Naive B cell (primary cell): ENCODE results near the gene TMEM119. TPM values are rescaled to one million over a fixed set of nuclear protein-coding genes. Genes with fewer than 3 reads are reported as not detected.
A peak's percentile ranks its signal among the peaks of the same experiment; 100 is the strongest.
"Not testable (repeated sequence)": the region's sequence is repeated elsewhere in the genome, so short reads cannot be mapped to it uniquely, and the experiment has no call there.

Experiments used
- ATAC-seq, 2 donors: fragments of 150-1000 bp; cut with Tn5 transposase; 2 replicates each; pipeline ENCODE4 v1.10.0; 2021; ENCODE audit warnings: low read depth in 2 of 2, mild to moderate bottlenecking in 2 of 2, moderate library complexity in 2 of 2
- DNase-seq: peaks from one replicate; pipeline ENCODE4 v3.0.0; 2022
- H3K27ac Mint-ChIP-seq, 6 donors: one replicate each; pipeline ENCODE4 v1.8.0; 2020 to 2022; ENCODE audit warnings: mild to moderate bottlenecking in 6 of 6, mixed read lengths in 6 of 6, moderate library complexity in 5 of 6, inconsistent platforms in 2 of 6
- H3K27me3 Mint-ChIP-seq, 3 donors: one replicate each; pipeline ENCODE4 v1.8.0; 2021 to 2022; ENCODE audit warnings: mixed read lengths in 3 of 3, mild to moderate bottlenecking in 1 of 3
- H3K36me3 Mint-ChIP-seq, 2 donors: one replicate each; pipeline ENCODE4 v1.8.0; 2020 to 2022; ENCODE audit warnings: mixed read lengths in 2 of 2, inconsistent platforms in 1 of 2, mild to moderate bottlenecking in 1 of 2
- H3K4me1 Mint-ChIP-seq, 3 donors: one replicate each; pipeline ENCODE4 v1.8.0; 2020 to 2022; ENCODE audit warnings: mixed read lengths in 3 of 3, inconsistent platforms in 1 of 3, mild to moderate bottlenecking in 1 of 3, moderate library complexity in 1 of 3
- H3K4me3 Mint-ChIP-seq, 8 donors: one replicate each; pipeline ENCODE4 v1.8.0; 2020 to 2022; ENCODE audit warnings: mild to moderate bottlenecking in 8 of 8, mixed read lengths in 8 of 8, moderate library complexity in 8 of 8, inconsistent platforms in 2 of 8
- H3K9me3 Mint-ChIP-seq, 7 donors: one replicate each; pipeline ENCODE4 v1.8.0; 2020 to 2022; ENCODE audit warnings: mixed read lengths in 7 of 7, mild to moderate bottlenecking in 5 of 7, inconsistent platforms in 2 of 7, moderate library complexity in 1 of 7
- polyA plus RNA-seq, 6 donors: library from polyadenylated mRNA; unstranded; fragments of 300-500 nt; fragmentation: Illumina TruSeq; gene quantifications; one replicate each; pipeline ENCODE4 v1.2.3, GENCODE V29; 2021; ENCODE audit warnings: low read depth in 6 of 6

TMEM119 gene
- polyA plus RNA-seq, 6 donors from 2014 or later = not detected

GRCh38 chr12:108577458-108577857 lies 20.4 kb downstream of the TMEM119 start:
- no peaks in the 10 kb centered on the region for H3K36me3 Mint-ChIP-seq
- H3K9me3 Mint-ChIP-seq = peaks cover 0 to 10% (median 0%) of the 10 kb centered on the region in 7 donors
- DNase-seq (no peak), ATAC-seq (no peak)
- peak overlapping the region in 1 of 6 donors; percentile 37 for H3K27ac Mint-ChIP-seq
- H3K27me3 Mint-ChIP-seq = peaks cover 0 to 6% (median 0%) of the 10 kb centered on the region in 3 donors
- no peak overlapping the region for H3K4me3 Mint-ChIP-seq
- peaks cover 29 to 37% (median 33%) of the 10 kb centered on the region in 3 donors for H3K4me1 Mint-ChIP-seq

DNA sequence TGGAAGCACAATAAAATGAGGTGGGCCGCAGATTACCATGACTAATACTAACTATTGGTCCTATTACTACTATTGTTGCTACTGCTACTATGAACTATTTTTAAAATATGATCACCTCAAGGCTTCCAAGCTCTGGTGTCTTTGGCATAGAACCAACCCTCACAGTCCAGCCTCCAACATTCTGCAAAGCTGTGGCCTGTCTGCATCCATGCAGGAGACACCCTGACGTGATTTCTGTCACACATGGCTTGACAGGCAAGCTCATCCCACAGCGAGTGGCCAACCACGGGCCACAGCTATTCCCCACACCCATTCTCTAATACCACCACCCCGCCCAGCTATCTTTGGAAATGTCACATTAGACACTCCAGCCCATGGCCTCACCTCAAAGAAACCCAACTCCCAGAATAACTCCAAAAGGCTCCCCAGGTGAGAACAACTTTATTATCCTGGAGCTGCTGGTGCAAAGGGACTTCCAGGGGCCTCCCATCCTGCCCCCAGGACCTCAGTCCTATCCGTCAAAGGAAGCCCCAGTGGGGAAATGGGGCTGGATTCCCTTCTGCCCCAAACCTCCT lies 21.1 kb downstream of the TMEM119 start:
- peak overlapping the region in 2 of 6 donors; percentile 42 to 85 for H3K27ac Mint-ChIP-seq

DNA sequence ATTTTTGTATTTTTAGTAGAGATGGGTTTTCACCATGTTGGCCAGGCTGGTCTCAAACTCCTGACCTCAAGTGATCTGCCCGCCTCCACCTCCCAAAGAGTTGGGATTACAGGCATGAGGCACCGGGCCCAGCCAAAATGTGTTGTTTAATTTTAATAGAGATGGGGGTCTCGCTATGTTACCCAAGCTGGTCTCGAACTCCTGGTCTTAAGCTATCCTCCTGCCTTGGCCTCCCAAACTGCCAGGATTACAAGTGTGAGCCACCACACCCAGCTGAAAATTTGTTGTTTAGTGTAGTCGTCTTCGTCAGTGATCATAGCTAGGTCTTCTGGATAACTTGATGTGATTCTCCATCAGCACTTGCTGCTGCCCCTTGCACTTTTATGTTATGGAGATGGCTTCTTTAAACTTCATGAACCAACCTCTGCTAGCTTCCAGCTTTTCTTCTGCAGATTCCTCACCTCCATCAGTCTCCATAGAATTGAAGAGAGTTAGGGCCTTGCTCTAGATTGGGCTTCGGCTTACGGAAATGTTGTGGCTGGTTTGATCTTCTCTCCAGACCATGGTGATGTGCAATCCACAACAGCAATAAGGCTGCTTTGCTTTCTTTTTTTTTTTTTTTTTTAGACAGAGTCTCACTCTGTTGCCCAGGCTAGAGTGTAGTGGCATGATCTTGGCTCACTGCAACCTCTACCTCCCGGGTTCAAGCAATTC lies 22.5 kb downstream of the TMEM119 start:
- DNase-seq (no peak), ATAC-seq (no peak)
- H3K4me1 Mint-ChIP-seq = peaks cover 36 to 55% (median 42%) of the 10 kb centered on the region in 3 donors
- H3K27me3 Mint-ChIP-seq = peaks cover 0 to 6% (median 0%) of the 10 kb centered on the region in 3 donors
- peaks cover 0 to 4% of the 10 kb centered on the region in 2 donors for H3K36me3 Mint-ChIP-seq
- peak overlapping the region in 3 of 6 donors; percentile 47 to 64 (median 52) for H3K27ac Mint-ChIP-seq
- H3K4me3 Mint-ChIP-seq = no peak overlapping the region
- peaks cover 0 to 10% (median 0%) of the 10 kb centered on the region in 7 donors for H3K9me3 Mint-ChIP-seq

More for the DNA sequence above, 21.1 kb downstream of the TMEM119 start:
- Mint-ChIP-seq H3K9me3 (peaks cover 0 to 10% (median 0%) of the 10 kb centered on the region in 7 donors), H3K4me3 (no peak overlapping the region), H3K36me3 (no peaks in the 10 kb centered on the region), H3K4me1 (peaks cover 36 to 44% (median 37%) of the 10 kb centered on the region in 3 donors), H3K27me3 (peaks cover 0 to 6% (median 0%) of the 10 kb centered on the region in 3 donors)
- no peak for DNase-seq
- ATAC-seq = no peak

DNA sequence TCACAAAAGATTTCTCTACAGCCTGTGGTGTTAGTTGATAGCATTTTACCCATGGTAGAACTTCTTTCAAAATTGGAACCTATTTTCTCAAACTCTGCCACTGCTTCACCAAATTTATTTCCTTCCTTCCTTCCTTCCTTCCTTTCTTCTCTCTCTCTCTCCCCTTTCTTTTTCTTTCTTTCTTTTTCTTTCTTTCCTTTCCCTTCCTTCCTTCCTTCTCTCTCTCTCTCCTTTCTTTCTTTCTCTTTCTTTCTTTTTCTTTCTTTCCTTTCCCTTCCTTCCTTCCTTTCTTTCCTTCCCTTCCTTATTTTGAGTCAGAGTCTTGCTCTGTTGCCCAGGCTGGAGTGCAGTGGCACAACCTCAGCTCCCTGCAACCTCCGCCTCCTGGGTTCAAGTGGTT lies 23.6 kb downstream of the TMEM119 start:
- not testable (repeated sequence) for H3K9me3 Mint-ChIP-seq, H3K36me3 Mint-ChIP-seq, DNase-seq, ATAC-seq, H3K4me3 Mint-ChIP-seq, H3K27me3 Mint-ChIP-seq
- Mint-ChIP-seq H3K27ac (peak overlapping the region in 1 of 6 donors; percentile 83), H3K4me1 (peaks cover 31 to 51% (median 32%) of the 10 kb centered on the region in 3 donors)

DNA sequence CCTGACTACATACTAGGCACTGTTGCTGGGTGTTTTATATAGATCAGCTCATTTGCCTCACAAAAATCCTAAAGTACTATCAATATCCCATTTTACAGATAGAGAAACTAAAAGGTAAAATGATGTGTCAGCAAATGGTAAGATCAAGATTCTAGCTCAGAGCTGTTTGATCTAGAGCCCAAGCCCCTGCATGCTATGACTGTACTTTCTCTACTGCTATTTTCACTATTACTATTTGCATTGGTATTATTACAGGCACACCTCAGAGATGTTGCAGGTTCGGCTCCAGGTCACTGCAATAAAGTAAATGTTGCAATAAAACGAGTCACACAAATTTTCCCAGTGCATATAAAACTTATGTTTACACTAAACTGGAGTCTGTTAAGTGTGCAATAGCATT lies 24.6 kb downstream of the TMEM119 start:
- peak overlapping the region in 1 of 8 donors; percentile 38 for H3K4me3 Mint-ChIP-seq
- peaks cover 7 to 16% of the 10 kb centered on the region in 2 donors for H3K36me3 Mint-ChIP-seq
- H3K9me3 Mint-ChIP-seq = peaks cover 0 to under 1% (median 0%) of the 10 kb centered on the region in 7 donors
- DNase-seq (no peak), ATAC-seq (no peak)
- peak overlapping the region in 1 of 6 donors; percentile 96 for H3K27ac Mint-ChIP-seq
- H3K4me1 Mint-ChIP-seq = peaks cover 29 to 52% (median 31%) of the 10 kb centered on the region in 3 donors
- peaks cover 0 to 6% (median 0%) of the 10 kb centered on the region in 3 donors for H3K27me3 Mint-ChIP-seq

- Mint-ChIP-seq H3K36me3 (peaks cover 9 to 17% of the 10 kb centered on the region in 2 donors), H3K4me3 (peak overlapping the region in 1 of 8 donors; percentile 19), H3K27me3 (peaks cover 0 to under 1% (median 0%) of the 10 kb centered on the region in 3 donors), H3K27ac (peak overlapping the region in 5 of 6 donors; percentile 10 to 96 (median 86)), H3K9me3 (no peaks in the 10 kb centered on the region), H3K4me1 (peaks cover 34 to 62% (median 39%) of the 10 kb centered on the region in 3 donors)
- DNase-seq (no peak), ATAC-seq (peak; percentile 33 to 35)
Observed at GRCh38 chr12:108572166-108572790, 25.6 kb downstream of the TMEM119 start.

DNA sequence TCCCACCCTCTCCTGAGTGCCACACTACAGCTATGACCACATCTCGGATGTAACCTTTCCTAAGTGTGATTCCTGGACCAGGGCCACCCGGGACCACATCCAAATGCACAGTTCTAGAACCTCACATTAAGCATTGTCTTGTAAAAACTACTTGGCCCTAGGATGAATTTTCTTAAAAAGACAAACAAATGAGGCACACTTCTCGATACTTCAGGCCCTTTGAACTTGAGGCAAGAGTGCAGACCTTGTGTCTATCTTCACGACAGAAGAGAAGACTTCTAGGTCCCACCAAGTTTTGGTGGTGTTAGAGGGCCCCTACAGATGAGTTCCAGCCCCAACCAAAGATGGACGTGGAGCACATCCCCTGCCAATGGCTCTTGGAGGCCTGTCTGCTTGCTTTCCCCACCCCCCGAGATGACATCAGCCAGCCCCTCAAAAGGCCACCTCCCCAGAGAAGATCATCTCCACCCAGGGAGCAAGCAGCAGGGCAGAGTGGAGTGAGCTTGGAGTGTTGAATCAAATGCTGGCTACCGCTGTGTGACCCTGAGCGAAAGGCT lies 26.2 kb downstream of the TMEM119 start:
- no peaks in the 10 kb centered on the region for H3K9me3 Mint-ChIP-seq
- H3K27ac Mint-ChIP-seq = peak overlapping the region in 4 of 6 donors; percentile 19 to 96 (median 88)
- H3K36me3 Mint-ChIP-seq = peaks cover 9 to 21% of the 10 kb centered on the region in 2 donors
- ATAC-seq = no peak
- H3K4me3 Mint-ChIP-seq = no peak overlapping the region
- H3K4me1 Mint-ChIP-seq = peaks cover 38 to 68% (median 43%) of the 10 kb centered on the region in 3 donors
- H3K27me3 Mint-ChIP-seq = no peaks in the 10 kb centered on the region
- no peak for DNase-seq

DNA sequence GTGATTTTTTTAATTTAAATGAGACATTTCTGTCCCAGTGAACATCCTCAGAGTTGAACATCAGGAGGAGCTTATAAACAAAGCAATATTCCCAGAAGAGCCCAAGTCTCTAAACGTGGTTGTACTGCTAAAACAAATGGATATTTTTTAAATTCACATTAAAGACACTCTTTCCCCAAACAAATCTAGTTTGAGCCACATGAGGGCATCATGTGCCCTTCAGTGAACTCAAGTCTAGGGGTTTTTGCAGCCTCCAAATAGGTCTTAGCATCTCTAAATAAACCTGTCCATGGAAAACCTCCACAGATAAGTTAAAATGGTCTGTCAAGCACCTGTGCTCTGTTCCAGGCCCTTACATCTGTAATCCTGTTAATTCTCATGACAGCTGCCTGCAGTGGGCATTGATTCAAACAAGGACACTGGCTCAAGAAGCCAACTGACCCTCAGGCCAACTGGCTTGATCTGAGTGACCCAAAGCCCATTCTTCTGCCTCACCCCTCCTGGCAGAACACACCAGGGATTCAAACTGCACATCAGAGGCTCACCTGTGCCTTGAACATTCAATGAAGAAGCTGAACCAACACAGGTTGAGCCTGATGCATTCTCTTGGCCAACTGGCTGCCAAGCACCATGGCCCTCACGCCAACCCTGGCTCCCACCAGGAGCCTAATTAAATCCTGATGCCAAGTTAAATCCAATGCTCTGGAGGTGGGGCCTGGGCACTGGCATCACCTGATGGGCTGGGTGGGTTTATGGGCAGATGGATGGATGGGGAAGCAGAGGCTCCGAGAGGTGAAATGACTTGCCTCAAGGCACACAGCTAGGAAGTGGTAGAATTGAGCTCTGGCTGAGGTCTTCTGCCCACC lies 26.9 kb downstream of the TMEM119 start:
- DNase-seq (no peak), ATAC-seq (no peak)
- Mint-ChIP-seq H3K27me3 (no peaks in the 10 kb centered on the region), H3K27ac (peak overlapping the region in 5 of 6 donors; percentile 85 to 96 (median 92)), H3K4me3 (no peak overlapping the region), H3K9me3 (no peaks in the 10 kb centered on the region), H3K36me3 (peaks cover 9 to 21% of the 10 kb centered on the region in 2 donors), H3K4me1 (peaks cover 38 to 72% (median 43%) of the 10 kb centered on the region in 3 donors)

DNA sequence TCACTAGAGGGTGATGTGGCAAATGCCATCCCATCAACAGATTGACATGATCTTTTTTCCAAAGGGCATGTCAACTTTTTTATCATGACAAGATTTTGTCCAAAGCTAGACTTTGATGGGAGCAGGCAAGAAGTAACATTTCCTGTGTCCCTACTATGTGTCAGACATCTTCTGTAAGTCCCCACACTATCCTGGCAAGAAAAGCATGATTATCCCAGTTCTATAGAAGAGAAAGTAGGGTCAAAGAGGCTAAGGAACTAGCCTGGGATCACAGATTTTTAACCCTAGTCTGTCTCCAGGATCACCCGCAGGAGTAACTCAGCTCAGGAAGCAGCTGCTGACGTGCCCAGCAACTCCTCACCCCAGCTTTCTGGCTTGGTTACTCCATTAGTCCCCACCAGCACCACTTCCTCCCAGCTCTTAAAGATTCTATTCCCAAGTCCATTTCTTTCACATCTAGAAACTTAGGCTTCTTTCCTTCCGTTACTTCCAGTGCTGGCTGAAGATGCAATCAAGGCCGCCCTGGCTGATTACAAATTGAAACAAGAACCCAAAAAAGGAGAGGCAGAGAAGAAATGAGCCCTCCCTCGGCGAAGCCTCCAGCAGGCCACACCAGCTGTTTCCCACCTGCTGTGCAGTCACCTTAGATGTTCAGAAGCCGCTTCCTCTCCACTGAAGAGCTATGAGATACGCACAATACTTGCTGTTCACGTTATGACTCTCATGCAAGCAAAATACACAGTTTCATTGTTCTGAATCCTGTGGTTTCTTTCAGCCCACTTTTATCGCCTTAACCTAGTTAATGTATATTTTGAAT lies 29.3 kb downstream of the TMEM119 start:
- Mint-ChIP-seq H3K36me3 (peaks cover 9 to 25% of the 10 kb centered on the region in 2 donors), H3K9me3 (no peaks in the 10 kb centered on the region), H3K4me3 (peak overlapping the region; percentile 6 to 82 (median 60)), H3K27ac (peak overlapping the region; percentile 8 to 97 (median 94)), H3K4me1 (peaks cover 36 to 78% (median 38%) of the 10 kb centered on the region in 3 donors), H3K27me3 (no peaks in the 10 kb centered on the region)
- DNase-seq (peak; percentile 46), ATAC-seq (peak; percentile 80)

DNA sequence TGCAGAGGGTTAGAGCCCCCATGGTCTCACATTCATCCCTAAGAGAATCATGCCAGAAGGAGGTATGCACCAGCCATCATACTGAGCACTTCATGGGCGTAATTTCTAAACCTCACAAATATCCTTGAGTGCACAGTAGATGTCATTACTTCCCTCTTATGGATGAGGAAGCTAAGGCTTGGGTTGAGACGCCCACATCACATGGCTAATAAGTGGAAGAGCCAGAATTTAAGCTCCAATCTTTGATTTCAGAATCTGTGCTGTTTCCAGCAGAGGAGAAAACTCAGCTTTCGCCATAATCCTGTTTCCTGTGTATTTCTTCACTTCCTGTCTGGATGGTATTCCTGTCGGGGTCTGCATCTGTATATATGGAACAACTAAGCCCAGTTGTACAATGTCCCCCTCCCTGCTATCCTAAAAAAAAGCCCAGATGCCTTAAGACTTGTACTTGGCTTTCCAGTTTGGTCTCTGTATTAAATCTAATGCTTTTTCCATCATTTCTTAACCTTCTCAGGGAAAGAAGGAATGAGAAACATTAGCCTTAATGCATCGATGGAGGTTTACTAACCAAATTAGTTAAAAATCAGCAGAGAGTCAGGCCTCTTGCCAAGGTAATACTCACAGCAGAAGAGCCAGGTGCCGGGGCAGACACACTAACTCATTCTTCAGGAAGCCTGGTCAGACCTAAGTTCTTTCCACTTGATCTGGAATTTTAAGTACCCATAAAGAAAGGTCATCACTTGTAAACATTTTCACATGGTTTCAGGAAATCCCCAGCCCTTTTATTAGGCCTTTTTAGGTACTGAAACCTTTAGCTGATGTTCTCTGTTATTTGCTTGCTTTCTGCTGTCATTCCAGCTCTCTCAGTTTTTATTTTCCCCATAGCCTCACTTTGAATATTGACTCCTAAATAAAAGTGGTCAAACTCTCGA lies 30.2 kb downstream of the TMEM119 start:
- Mint-ChIP-seq H3K27ac (peak overlapping the region; percentile 8 to 97 (median 94)), H3K27me3 (no peaks in the 10 kb centered on the region), H3K4me1 (peaks cover 36 to 78% (median 41%) of the 10 kb centered on the region in 3 donors), H3K9me3 (no peaks in the 10 kb centered on the region), H3K36me3 (peaks cover 9 to 25% of the 10 kb centered on the region in 2 donors), H3K4me3 (peak overlapping the region in 7 of 8 donors; percentile 5 to 82 (median 65))
- no peak for DNase-seq
- ATAC-seq = peak in 1 of 2 donors; percentile 18

DNA sequence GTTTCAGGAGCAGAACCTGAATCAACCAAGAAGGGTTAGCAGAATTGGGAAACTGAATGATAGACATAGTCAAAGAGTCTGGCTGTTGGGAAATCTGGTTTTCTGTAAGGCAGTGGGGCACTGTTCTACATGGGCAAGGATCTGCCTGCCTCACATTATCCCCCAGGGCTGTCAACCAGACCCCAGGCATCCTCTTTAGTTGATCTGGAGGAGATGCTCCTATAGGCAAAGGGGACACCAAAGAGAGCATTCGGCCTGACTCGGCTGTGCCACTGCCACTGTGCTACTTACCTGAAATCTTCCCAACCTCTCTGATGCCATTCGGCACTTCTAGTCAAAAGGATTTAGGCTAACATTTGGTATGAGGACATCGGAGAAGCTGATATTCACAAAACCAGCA lies 31.4 kb downstream of the TMEM119 start:
- DNase-seq (no peak), ATAC-seq (no peak)
- H3K9me3 Mint-ChIP-seq = no peaks in the 10 kb centered on the region
- H3K36me3 Mint-ChIP-seq = peaks cover 9 to 25% of the 10 kb centered on the region in 2 donors
- peak overlapping the region; percentile 44 to 97 (median 70) for H3K27ac Mint-ChIP-seq
- H3K4me1 Mint-ChIP-seq = peaks cover 28 to 71% (median 42%) of the 10 kb centered on the region in 3 donors
- H3K27me3 Mint-ChIP-seq = no peaks in the 10 kb centered on the region
- no peak overlapping the region for H3K4me3 Mint-ChIP-seq
